IPS-NIHi7 (cell line): Measurements from ENCODE around the gene HTR2B.
"Not testable (repeated sequence)": the region's sequence is repeated elsewhere in the genome, so short reads cannot be mapped to it uniquely, and the experiment has no call there.

Experiments used
- DNase-seq: peaks from one replicate; pipeline ENCODE4 v3.0.0; 2012; ENCODE audit warnings: mixed read lengths; ENCODE audit errors: extremely low spot score

Gene HTR2B

DNA sequence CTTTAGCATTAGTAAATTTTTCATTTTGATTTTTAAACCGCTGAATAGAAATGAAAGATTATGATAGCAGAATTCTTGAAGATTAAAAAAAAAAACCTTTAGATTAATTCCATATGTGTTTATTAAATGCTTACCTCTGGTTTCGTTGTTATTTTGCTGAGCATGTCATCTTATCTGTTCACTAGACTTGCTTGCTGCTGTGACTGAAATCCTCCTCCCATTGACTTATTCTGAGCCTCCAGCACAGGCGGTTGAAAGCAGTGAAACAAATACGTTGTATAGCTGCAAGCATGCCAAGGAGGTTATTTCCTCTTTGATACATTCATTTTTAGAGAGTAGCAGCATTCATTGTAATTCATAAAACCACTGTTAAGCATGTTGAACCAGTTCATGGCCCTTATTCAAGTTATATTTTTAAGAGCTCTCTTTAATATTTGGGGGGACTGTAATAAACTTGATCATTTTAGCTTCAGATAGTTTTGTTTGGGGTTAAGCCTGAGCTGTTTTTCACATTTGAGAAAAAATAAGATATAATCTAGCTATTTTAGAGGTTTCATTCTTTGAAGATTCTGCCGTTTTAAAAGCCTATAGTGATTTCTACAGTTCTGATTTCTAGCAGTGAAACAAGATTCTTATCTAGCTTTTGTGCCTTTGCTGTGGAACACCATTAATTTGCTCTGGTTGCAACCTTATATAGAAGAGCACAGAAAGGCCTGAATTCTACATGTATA, at the start of gene HTR2B:
HTR2B (minus strand) TSS at position 205 of the 731 bp plus-strand sequence. CDS start 1,278 bp downstream, outside the sequence.
- DNase-seq, result no peak

DNA sequence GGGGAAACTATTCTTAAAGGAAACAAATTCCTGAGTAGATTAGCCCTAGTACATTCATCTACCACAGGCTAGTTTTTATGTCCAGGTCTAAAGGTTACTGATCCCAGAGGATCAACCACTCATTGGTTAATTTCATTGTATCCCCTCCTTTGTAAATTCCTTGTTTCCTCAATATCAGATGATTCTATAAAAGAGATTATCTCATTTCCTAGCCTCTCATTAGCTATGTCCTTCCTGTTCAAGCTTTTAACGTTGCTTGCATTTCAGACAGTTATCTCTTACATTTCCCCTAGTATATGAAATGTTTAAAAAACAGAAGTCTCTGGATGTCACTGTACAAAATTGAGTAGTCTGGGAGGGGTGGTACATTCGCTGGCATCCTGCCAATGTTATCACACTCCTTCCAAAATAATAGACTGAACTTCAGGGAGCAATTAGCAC, 49.4 kb upstream of the HTR2B start:
- no peak for DNase-seq

DNA sequence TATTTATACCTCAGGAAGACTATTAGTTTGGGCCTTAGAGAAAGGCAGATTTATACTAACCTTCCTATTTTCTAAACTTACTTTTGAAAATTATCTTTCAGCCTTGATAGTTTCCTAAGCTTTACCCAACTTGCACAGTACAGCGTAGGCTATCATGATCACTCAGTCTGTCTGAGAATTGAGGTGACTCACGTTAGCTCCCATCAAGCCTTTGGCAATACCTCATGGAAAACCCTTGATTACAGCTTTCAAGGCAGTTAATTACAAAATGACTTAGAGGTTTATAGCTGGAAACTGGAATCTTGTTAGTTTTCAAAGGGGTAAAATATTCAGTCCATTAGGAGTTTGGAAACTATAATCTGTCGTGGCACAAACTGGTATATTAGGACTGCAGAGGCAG, 47.2 kb upstream of the HTR2B start:
- no peak for DNase-seq

DNA sequence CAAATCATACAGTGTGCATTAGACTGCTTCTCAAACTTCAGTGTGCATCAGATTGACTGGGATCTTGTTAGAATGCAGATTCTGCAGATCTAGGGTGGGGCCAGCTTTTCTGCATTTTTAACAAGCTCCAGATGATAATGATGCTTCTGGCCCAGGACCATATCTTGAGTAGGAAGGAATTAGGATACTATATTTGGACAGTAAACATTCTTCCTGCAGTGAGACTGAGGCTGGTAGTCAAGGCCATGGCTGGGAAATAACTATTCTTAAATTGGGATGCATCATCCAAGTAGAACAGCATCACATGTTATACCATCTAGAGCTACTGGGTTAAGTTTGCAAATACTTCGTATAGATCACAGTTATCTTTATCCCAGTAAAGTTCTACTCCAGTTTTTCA, 45.2 kb upstream of the HTR2B start:
- DNase-seq, result no peak

DNA sequence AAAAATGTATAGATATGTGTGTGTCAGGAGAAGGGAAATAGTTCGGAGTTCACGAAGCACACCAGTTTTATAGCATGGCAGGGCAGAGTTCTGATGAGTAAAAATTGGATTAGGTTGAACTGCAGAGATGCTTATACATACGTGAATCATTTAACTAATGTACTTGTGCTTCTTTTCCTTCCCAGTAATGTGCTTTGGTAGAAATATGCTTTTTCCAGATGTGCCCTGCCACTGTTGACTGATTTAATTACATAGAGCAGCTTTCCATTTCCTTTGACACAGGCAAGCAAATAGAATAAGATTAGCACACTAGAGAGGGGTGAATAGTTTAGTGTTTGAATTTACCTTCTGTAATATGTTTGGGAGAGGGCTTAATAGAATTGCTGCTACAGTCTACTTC, 44.6 kb upstream of the HTR2B start:
- DNase-seq, result no peak

DNA sequence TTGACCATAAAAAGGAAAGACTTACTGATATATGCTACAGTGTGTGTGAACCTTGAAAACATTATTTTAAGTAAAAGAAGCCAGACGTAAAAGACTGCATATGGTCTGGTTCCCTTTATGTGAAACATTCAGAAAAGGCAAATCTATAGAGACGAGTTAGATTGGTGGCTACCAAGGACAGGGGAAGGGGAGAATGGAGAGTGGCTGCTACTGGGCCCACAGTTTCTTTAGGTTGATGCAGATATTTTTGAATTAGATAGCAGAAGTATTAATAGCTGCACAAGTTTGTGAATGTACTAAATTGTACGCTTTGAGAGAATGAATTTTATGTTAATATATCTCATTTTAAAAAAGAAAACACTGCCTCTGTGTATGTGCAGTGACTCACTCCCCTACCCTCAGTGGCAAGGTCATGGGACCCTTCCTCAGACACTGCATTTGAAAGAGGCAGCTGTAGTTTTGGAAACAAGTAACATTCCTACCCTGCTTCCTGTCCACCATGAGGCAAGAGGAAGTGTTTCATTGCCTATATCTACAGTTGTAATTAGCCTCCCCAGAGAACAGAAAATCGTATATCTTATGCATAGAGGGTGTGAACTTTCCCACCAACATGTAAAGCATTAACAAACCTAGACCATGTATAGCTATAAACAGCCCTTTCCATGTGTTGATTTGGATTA, 43.8 kb upstream of the HTR2B start:
- DNase-seq, result no peak

DNA sequence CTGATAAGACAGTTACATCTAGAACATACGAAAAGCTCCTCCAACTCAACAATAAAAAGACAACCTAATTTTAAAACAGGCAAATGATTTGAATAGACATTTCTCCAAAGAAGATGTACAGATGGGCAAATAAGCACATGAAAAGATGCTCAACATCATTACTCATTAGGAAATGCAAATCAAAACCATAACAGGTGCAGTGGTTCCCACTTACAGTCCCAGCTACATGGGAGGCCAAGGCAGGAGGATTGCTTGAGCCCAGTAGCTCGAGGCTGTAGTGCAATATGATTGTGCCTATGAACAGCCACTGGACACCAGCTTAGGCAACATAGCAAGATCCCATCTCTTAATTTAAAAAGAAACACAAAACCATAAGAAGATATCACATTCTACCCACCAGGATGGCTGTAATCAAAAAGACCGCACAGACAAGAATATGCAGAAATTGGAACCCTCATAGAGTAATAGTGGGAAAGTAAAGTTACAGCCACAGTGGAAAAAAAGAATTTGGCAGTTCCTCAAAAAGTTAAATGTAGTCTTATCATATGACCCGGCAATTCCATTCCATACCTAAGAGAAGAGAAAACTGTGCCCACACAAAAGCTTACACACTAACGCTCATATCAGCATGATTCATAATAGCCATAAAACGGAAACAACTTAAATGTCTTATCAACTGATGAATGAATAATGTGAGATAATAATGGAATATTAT, 43.1 kb upstream of the HTR2B start:
- no peak for DNase-seq

DNA sequence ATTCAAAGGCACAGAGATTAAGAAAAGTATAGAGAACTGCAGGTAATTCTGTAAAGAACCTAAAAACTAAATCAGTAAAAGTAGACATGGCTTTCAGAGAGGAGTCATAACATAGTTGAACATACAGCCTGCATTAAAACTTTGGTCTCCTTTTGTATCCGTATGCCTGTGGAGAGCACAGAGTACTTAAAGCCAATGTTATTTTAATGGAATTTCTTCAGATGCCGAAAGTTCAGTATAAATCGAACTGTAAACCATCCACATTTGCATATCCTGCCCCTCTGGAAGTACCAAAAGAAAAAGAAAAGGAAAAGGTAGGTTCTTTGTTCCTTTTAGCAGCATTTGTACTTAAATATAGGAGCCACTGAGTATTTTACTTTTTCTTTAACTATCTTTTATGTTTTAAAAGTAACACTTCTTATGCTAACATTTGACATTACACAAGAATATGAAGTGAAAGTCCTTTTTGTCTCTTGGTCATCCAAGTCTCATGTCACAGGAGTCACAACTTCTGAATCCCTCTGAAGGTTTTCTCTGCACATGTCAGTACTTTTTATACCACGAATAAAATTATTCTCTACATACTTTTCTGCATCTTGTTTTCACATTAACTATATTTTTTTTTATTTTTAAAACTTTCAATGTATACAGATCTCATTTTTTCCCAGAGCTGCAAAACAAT, 38.7 kb upstream of the HTR2B start:
- no peak for DNase-seq

DNA sequence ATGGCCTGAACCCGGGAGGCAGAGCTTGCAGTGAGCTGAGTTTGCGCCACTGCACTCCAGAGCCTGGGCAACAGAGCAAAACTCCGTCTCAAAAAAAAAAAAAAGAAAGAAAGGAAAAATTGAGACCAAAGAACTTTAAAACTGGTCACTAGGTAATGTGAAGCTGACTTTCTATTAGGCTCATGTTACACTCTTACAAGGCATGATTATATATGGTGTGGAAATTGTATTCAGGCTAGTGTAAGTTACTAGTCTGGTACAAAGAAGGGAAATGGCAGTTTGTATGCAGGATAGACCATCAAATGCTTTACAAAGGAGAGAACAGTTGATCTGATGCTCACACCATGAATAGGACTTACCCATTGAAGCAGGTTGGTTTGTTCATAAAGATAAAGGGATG, 38.2 kb upstream of the HTR2B start:
- DNase-seq, result no peak

DNA sequence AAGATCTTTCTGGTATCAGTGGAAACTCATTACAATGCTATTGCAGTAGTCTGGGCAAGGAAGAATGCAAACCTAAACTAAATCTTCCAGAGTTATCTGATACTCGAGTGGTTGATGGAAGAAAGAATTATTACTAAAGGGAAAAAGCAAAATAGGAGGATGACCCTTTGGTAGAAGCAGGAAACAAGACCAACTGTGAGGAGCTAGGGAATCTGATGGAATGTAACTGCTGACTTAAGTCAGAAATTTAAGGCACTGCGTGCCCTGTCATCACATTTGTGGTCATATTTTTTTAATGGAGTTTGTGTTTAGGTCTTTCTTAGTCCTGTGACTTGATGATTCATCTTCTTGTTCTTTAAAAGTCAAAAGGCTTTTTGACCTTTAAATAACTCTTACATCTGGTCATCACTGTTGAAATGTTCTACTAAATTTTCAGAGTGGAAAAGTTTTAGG, 37.1 kb upstream of the HTR2B start:
- no peak for DNase-seq

DNA sequence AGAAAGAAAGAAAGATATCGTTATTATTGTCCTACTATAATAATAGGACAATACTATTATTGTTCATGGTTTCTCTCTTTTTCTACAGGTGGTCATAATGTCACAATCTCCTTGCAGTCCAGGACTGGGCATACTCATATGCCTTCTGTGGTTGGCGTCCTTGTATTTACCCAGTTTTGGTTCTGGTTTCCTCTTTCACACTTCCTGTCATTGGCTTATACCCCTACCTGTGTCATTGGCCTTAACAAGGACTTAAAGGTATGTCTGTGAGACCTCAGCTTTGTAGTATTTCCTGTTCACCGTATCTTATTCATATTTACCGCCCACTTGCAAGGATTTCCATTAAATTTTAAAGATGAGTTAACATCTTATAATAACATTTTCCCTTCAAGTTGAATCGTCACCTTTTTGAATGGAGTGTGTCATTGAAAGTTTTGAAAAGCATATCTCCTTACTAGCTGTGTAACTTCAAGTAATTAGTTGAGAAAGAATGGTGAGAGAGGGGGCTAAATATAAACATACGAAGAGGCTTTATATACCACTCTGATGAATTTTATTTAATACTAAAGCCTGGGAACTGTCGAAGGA, 36.5 kb upstream of the HTR2B start:
- DNase-seq, result no peak

DNA sequence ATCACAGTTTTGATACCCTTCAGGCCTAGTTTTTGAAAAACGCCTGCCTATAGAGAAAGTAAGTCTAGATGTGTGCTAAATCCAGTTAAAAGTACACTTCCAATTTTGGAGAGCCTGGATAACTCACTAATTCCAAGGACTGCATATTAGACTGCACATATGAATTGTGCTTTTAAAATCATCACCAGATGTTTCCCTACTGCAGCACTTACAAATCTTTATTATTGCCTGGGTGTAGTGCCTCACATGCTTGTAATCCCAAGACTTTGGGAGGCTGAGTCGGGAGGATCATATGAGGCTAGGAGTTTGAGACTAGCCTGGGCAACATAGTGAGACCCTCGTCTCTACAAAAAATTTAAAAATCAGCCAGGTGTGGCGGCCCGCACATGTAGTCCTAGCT, 35.9 kb upstream of the HTR2B start:
- no peak for DNase-seq

DNA sequence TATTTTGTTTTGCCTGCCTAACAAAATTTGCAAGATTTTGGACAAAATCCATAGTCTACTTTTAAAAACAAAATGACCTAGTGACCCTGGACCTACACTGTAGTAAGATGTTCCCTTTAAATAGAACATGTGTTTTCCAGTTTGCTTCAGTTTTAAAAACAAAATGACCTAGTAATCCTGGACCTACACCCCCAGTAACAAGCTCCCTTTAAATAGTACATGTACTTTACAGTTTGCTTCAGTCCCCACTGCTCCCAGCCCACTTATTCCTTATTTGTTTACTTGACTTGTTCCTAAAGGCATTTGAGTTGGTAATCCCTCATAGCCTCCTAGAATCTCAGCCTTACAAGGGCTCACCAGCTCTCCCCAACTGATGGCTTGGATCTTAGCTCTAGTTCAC, 34.5 kb upstream of the HTR2B start:
- no peak for DNase-seq

DNA sequence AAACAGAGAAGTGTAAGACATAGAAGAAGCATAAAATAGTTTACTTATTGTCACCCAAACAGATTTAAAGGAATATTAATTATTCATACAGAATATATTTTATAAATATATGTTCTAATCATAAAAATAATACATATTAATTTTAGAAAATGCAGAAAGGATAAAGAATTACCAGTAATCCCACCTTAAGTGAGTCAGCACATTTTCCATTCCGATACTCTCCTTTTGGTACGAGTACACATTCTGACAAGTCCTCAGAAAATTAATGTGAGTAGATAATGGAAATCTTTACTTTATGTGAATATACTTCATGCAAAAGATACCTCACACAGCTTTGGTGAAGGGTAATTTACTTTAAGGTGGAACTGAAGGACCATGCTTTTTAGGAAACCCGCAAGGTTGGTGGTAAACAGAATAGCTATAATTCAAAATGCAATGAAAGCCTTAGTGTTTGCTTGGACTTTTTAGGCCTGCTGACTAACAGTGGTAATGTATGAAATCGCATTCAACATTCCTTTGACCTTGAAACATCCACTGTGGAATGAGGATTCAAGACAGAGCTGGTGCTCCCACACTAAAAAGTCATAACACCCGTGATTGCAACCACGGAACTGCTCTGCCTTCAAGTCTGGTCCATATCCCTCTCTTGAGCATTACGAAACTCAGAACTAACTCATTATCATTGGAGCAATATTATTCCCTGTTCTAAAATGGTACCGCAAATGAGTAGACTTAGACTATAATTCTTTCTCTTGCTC, 28.1 kb upstream of the HTR2B start:
- no peak for DNase-seq

DNA sequence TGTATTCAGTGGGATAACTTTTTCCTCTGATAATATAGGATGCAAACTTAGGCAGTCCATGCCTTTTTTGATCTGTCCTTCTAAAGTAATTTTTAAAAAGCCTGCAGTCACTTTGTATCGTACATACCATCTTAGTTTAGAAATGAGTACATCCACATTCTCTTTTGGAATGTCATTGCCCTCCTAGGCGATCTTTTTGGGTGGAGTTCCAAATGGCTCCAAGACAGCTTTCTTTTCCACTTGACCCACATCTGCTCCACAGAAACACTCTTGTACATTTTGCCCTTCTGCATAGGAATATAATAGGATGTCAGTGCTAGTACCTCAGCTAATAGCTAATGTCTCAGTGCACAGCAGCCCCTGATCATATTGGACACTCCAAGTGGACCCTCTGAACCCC, 21.8 kb upstream of the HTR2B start:
- DNase-seq, result no peak

DNA sequence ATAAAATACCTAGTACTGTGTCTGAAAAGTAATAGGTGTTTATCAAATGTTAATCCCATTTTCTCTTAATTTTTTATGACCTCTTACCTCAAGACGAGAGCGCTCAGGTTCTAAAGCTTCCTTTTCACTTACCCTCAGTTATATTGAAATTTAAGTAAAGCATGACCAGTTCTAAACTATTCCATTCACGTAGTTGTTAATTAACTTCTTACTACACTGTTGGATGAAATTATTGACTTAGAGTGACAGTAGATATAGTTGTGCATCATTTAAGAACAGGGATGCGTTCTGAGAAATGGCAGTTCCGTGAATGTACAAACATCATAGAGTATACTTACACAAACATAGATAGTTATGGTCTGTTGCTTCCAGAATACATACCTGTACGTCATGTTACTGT, 20.1 kb upstream of the HTR2B start:
- no peak for DNase-seq

DNA sequence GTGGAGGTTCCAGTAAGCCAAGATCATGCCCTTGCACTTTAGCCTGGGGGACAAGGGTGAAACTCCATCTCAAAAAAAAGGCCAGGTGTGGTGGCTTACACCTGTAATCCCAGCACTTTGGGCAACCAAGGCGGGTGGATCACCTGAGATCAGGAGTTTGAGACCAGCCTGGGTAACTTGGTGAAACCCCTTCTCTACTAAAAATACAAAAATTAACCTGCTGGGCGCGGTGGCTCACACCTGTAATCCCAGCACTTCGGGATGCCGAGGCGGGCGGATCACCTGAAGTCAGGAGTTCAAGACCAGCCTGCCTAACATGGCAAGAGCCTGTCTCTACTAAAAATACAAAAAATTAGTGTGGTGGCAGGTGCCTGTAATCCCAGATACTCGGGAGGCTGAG, 16.0 kb upstream of the HTR2B start:
- not testable (repeated sequence) for DNase-seq

DNA sequence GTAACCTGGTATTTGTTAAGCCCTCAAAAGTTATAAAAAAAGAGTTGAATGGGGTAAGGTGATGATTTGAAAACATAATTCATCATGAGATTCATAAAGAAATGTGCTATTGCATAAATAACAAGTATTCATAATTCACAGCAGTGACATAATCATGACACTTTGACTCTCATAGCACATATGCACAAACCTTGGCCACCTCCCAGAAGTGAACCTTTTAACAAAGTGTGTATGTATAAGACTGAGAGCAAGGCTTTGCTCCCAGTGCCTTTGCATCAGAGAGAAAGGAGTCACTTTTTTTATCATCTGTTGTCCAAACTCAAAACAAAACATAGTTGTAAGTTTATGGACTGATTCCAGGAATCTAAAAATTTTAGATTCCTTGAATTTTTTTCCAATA, 15.0 kb upstream of the HTR2B start:
- no peak for DNase-seq

DNA sequence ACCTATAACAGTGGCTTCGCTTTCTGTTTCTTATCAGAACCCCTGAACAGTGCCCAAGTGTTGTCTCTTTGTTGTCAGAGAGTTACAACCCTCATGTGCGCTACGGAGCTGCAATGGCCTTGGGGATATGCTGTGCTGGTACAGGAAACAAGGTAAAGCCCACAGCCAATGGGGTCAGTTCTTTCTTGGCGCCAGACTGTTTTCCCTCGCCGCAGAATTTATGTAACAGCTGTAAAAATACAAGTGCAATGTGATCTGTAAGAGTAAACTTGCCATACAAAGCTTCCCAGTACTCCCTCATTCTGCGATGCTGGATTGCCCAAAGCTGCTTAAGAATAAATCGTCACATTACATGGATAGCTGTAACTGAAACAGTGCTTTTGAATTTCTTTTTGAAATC, 13.9 kb upstream of the HTR2B start:
- no peak for DNase-seq

DNA sequence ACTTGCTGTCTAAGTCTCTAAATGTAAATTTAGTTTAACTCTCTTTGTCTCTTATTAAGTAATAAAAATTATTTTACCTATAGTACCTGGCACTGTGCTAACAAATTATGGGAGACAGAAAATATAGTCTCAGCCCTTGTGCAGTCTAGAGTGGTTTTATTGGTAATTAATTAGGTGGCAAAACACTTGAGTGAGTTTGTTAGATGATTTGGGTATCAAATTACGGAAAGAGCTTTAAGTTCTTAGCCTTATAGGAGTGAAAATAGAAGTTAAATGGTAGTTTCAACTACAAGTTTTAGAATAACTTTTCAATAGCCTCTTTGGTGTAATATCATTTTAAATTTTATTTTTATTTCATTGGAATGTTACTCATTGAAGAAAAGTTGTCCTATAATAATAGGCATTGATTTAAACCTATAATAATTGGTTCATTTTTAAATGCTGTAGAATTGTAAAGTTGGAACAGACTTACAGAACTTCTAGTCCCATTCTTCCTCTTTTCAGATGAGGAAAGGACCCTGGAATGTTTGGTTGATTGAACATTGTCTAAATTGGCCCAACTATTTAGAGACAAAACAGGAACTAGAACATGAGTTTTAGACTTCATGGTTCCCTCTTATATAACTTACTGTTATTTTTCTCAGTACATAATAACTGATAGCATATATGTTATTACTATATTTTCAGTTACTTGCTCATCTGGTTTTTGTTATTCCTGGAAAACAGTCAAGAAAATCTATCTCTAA, 10.2 kb upstream of the HTR2B start:
- DNase-seq, result no peak
